CD4-positive, alpha-beta memory T cell (primary cell): ENCODE data around the gene ACE2. TPM values are rescaled to one million over a fixed set of nuclear protein-coding genes. Genes with fewer than 3 reads are reported as not detected.

Source experiments
- CTCF ChIA-PET: fragments of 350-600 bp; sonication (Branson Sonifier 250); formaldehyde crosslinking; loops from one replicate; lab custom pipeline; 2021; ENCODE audit warnings: inconsistent platforms; ENCODE audit not compliant: partially characterized antibody; lab: Charles Lee
- POLR2A ChIA-PET: fragments of 350-600 bp; sonication (Branson Sonifier 250); formaldehyde crosslinking; loops from one replicate; lab custom pipeline; 2021; ENCODE audit not compliant: partially characterized antibody; lab: Charles Lee
- DNase-seq, 5 donors: peaks; one replicate each; pipeline versions ENCODE4 v3.0.0 to v3.0.0-alpha.2; 2020 to 2022; ENCODE audit warnings: mixed read lengths in 1 of 5
- H3K27ac ChIP-seq: one replicate; pipeline ENCODE4 v1.7.0; 2013; ENCODE audit warnings: low read depth, low read length
- H3K27me3 ChIP-seq: 2 replicates; pipeline ENCODE4 v1.7.0; 2013; ENCODE audit warnings: mild to moderate bottlenecking, low read length, moderate library complexity; ENCODE audit not compliant: insufficient read depth
- H3K36me3 ChIP-seq: 2 replicates; pipeline ENCODE4 v1.7.0; 2013; ENCODE audit warnings: mild to moderate bottlenecking, low read length, moderate library complexity; ENCODE audit not compliant: insufficient read depth
- H3K4me1 ChIP-seq: 2 replicates; pipeline ENCODE4 v1.7.0; 2013; ENCODE audit warnings: mild to moderate bottlenecking, low read length, moderate library complexity; ENCODE audit not compliant: insufficient read depth
- H3K4me3 ChIP-seq, 2 donors: one replicate each; pipeline ENCODE4 v1.7.0; 2013; ENCODE audit warnings: low read length in 2 of 2, mild to moderate bottlenecking in 1 of 2
- H3K9me3 ChIP-seq, 2 donors: one replicate each; pipeline ENCODE4 v1.7.0; 2013; ENCODE audit warnings: low read length in 2 of 2, control low read depth in 1 of 2; ENCODE audit not compliant: control insufficient read depth in 1 of 2
- H3K27ac Mint-ChIP-seq, 7 donors: one replicate each; pipeline ENCODE4 v1.8.0; 2020 to 2021; ENCODE audit warnings: mixed read lengths in 7 of 7, mild to moderate bottlenecking in 6 of 7, inconsistent platforms in 3 of 7, moderate library complexity in 3 of 7
- H3K27me3 Mint-ChIP-seq, 2 donors: one replicate each; pipeline ENCODE4 v1.8.0; 2020 to 2021; ENCODE audit warnings: mixed read lengths in 2 of 2
- H3K36me3 Mint-ChIP-seq, 2 donors: one replicate each; pipeline ENCODE4 v1.8.0; 2020 to 2021; ENCODE audit warnings: mixed read lengths in 2 of 2, inconsistent platforms in 1 of 2, mild to moderate bottlenecking in 1 of 2
- H3K4me1 Mint-ChIP-seq, 4 donors: one replicate each; pipeline ENCODE4 v1.8.0; 2020 to 2021; ENCODE audit warnings: mixed read lengths in 4 of 4, mild to moderate bottlenecking in 1 of 4
- H3K4me3 Mint-ChIP-seq, 8 donors: one replicate each; pipeline ENCODE4 v1.8.0; 2020 to 2021; ENCODE audit warnings: mixed read lengths in 8 of 8, mild to moderate bottlenecking in 7 of 8, moderate library complexity in 6 of 8, inconsistent platforms in 3 of 8
- H3K9me3 Mint-ChIP-seq, 8 donors: one replicate each; pipeline ENCODE4 v1.8.0; 2020 to 2021; ENCODE audit warnings: mixed read lengths in 8 of 8, mild to moderate bottlenecking in 5 of 8, inconsistent platforms in 3 of 8, moderate library complexity in 1 of 8
- intact Hi-C: fragments of 100-400 bp; cut with micrococcal nuclease; formaldehyde crosslinking; loops from one replicate; pipeline ENCODE4 v1.15.1; 2023
- polyA plus RNA-seq, 2 donors: library from polyadenylated mRNA; unstranded; fragments of 300-500 nt; fragmentation: Illumina TruSeq; gene quantifications; one replicate each; pipeline ENCODE4 v1.2.3, GENCODE V29; 2021
- total RNA-seq, 2 experiments: library from RNA; stranded (reverse); gene quantifications; one replicate each; pipeline ENCODE4 v1.2.3, GENCODE V29; 2021

ACE2 gene
- total and polyA plus RNA-seq, 4 experiments from 2014 or later, result not detected

DNA sequence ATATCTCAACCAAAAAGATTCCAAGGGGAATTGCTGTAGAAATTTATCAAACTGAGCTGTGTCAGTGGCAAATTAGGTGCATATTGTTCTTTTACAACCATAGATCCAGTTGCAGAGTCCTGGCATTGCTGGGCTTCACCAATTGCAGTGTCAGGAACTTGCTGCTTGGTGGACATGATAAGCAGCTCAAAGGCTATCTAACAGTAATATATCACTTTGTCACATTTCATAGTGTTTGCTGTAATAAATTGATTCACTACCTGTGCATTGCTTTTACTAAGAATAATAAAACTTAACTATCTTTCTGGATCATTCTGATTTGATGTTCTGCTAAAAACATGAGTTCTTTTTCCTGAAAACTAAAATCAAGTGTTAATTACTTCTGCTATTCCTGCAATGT, 30.9 kb upstream of the ACE2 start:
- peaks cover 5 to 15% of the 10 kb centered on the region in 2 donors for H3K27me3 Mint-ChIP-seq
- Histone ChIP-seq H3K4me3 (no peak overlapping the region), H3K4me1 (no peaks in the 10 kb centered on the region), H3K27me3 (no peaks in the 10 kb centered on the region), H3K9me3 (no peaks in the 10 kb centered on the region), H3K27ac (no peak overlapping the region), H3K36me3 (no peaks in the 10 kb centered on the region)
- ChIA-PET POLR2A (no interaction called here), CTCF (no interaction called here)
- no peak overlapping the region for H3K27ac Mint-ChIP-seq
- peaks cover 0 to 4% (median 0%) of the 10 kb centered on the region in 8 donors for H3K9me3 Mint-ChIP-seq
- intact Hi-C loops, result no loop called here
- no peak for DNase-seq
- H3K4me3 Mint-ChIP-seq, result no peak overlapping the region
- H3K4me1 Mint-ChIP-seq, result peaks cover 0 to 3% (median 0%) of the 10 kb centered on the region in 4 donors
- H3K36me3 Mint-ChIP-seq, result no peaks in the 10 kb centered on the region

DNA sequence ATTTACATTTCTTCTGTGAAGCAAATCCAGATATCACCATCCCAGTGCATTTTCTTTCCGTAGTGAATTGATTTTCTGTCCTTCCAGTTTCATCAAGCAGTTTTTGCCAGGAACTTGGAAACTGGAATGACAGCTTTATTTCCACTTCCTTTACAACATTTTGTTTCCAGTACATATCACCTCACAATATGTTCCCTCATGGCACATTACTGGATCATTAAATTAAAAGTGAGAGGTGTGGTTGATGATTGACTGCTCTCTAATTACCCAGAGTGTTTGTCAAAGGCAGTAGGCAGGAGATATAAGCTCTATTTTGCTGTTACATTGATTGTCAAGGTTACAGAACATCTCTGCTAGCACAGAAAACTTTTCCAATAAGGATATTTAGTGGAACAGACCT, 22.3 kb upstream of the ACE2 start:
- H3K36me3 Mint-ChIP-seq, result no peaks in the 10 kb centered on the region
- intact Hi-C loops, result no loop called here
- Histone ChIP-seq H3K4me1 (no peaks in the 10 kb centered on the region), H3K27ac (no peak overlapping the region), H3K27me3 (no peaks in the 10 kb centered on the region), H3K4me3 (no peak overlapping the region), H3K36me3 (no peaks in the 10 kb centered on the region), H3K9me3 (no peaks in the 10 kb centered on the region)
- H3K9me3 Mint-ChIP-seq, result peaks cover 0 to 6% (median 0%) of the 10 kb centered on the region in 8 donors
- POLR2A ChIA-PET, result no interaction called here
- H3K4me1 Mint-ChIP-seq, result no peaks in the 10 kb centered on the region
- DNase-seq, result no peak
- H3K27ac Mint-ChIP-seq, result no peak overlapping the region
- no peak overlapping the region for H3K4me3 Mint-ChIP-seq
- CTCF ChIA-PET, result no interaction called here
- peaks cover 0 to 3% of the 10 kb centered on the region in 2 donors for H3K27me3 Mint-ChIP-seq

DNA sequence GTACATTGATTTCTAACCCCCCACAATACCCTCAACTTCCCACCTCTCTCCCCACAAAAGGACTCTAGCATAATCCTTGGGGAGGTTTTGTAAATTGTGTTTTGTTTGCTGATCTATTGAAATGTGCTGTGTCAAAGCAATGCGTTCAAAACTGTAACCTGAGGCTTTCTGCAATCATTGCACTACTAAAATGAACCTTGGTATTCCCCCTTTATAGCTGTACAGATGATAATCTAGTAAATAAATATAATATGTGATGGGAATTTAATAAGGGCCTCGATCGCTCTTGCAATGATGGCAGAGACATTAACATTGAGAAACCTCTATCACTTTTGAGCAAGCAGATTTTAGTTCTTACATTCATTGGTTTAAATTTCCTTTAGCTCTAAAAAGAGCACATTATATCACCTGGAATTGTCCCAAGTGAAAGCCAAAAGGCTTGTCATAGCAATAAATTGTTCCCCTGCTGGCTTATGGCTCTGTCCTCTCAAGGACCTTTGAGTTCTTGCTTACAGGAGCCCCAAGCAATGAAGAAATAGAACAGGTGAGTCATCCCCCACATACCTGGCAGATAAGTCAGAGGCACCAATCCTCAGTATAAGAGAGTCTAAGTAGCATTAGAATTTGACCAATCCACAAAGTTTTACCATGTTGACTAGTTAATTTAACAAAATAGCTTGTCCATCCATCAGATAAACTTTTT, 18.4 kb upstream of the ACE2 start:
- ChIA-PET CTCF (no interaction called here), POLR2A (no interaction called here)
- Histone ChIP-seq H3K27me3 (no peaks in the 10 kb centered on the region), H3K27ac (no peak overlapping the region), H3K9me3 (no peaks in the 10 kb centered on the region), H3K4me3 (no peak overlapping the region), H3K4me1 (no peaks in the 10 kb centered on the region), H3K36me3 (no peaks in the 10 kb centered on the region)
- H3K36me3 Mint-ChIP-seq, result no peaks in the 10 kb centered on the region
- H3K27me3 Mint-ChIP-seq, result peaks cover 0 to 3% of the 10 kb centered on the region in 2 donors
- no peak overlapping the region for H3K4me3 Mint-ChIP-seq
- intact Hi-C loops, result no loop called here
- H3K27ac Mint-ChIP-seq, result no peak overlapping the region
- peaks cover 0 to 3% (median 0%) of the 10 kb centered on the region in 8 donors for H3K9me3 Mint-ChIP-seq
- no peak for DNase-seq
- H3K4me1 Mint-ChIP-seq, result no peaks in the 10 kb centered on the region

GRCh38 chrX:15617111-15617510, 16.4 kb upstream of the ACE2 start:
- no peak overlapping the region for H3K27ac Mint-ChIP-seq
- no peak overlapping the region for H3K27ac ChIP-seq
- ChIA-PET CTCF (no interaction called here), POLR2A (no interaction called here)
- H3K4me1 ChIP-seq, result no peaks in the 10 kb centered on the region
- DNase-seq, result no peak
- no peak overlapping the region for H3K4me3 Mint-ChIP-seq
- H3K4me1 Mint-ChIP-seq, result no peaks in the 10 kb centered on the region
- H3K9me3 ChIP-seq, result no peaks in the 10 kb centered on the region
- H3K36me3 Mint-ChIP-seq, result no peaks in the 10 kb centered on the region
- intact Hi-C loops, result no loop called here
- H3K9me3 Mint-ChIP-seq, result peaks cover 0 to 2% (median 0%) of the 10 kb centered on the region in 8 donors
- no peaks in the 10 kb centered on the region for H3K36me3 ChIP-seq
- H3K27me3 ChIP-seq, result no peaks in the 10 kb centered on the region
- peaks cover 0 to 3% of the 10 kb centered on the region in 2 donors for H3K27me3 Mint-ChIP-seq
- H3K4me3 ChIP-seq, result no peak overlapping the region

DNA sequence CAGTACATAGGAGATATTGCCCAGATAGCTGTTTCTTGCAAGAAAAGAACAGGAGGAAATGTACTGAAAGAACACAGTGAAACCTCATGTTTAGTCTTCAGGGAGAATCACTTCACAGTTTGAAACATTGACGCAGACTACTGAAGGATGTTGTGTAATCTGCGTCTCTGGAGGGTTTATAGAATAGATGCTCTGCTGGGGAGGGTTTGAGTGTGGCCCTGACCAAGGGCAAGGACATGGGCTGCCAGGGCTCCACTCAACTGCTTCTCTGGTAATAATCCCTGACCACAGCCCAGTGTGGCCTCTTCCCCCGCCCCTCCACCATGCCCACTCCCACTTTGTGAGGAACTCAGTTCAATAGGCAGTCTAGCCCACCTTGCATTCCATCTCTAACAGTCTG, 15.8 kb upstream of the ACE2 start:
- Mint-ChIP-seq H3K4me3 (no peak overlapping the region), H3K27me3 (peaks cover 0 to 3% of the 10 kb centered on the region in 2 donors), H3K4me1 (no peaks in the 10 kb centered on the region), H3K36me3 (no peaks in the 10 kb centered on the region), H3K9me3 (no peaks in the 10 kb centered on the region), H3K27ac (no peak overlapping the region)
- H3K36me3 ChIP-seq, result no peaks in the 10 kb centered on the region
- ChIA-PET POLR2A (no interaction called here), CTCF (no interaction called here)
- H3K4me3 ChIP-seq, result no peak overlapping the region
- no peak for DNase-seq
- no peaks in the 10 kb centered on the region for H3K27me3 ChIP-seq
- intact Hi-C loops, result no loop called here
- H3K4me1 ChIP-seq, result no peaks in the 10 kb centered on the region
- H3K27ac ChIP-seq, result no peak overlapping the region
- no peaks in the 10 kb centered on the region for H3K9me3 ChIP-seq

- H3K4me1 Mint-ChIP-seq, result no peaks in the 10 kb centered on the region
- POLR2A ChIA-PET, result no interaction called here
- H3K4me3 ChIP-seq, result no peak overlapping the region
- H3K27me3 ChIP-seq, result no peaks in the 10 kb centered on the region
- H3K36me3 ChIP-seq, result no peaks in the 10 kb centered on the region
- no peaks in the 10 kb centered on the region for H3K4me1 ChIP-seq
- H3K9me3 ChIP-seq, result no peaks in the 10 kb centered on the region
- H3K27ac ChIP-seq, result no peak overlapping the region
- peaks cover 6 to 8% of the 10 kb centered on the region in 2 donors for H3K27me3 Mint-ChIP-seq
- H3K9me3 Mint-ChIP-seq, result no peaks in the 10 kb centered on the region
- no peak overlapping the region for H3K4me3 Mint-ChIP-seq
- H3K27ac Mint-ChIP-seq, result no peak overlapping the region
- CTCF ChIA-PET, result no interaction called here
- DNase-seq, result no peak
- intact Hi-C loops, result no loop called here
- no peaks in the 10 kb centered on the region for H3K36me3 Mint-ChIP-seq
Measured at GRCh38 chrX:15607067-15607466, 6.3 kb upstream of the ACE2 start.

- intact Hi-C loops, result no loop called here
Measured at GRCh38 chrX:15606136-15606535, 5.4 kb upstream of the ACE2 start.

More at GRCh38 chrX:15606136-15606535, 5.4 kb upstream of the ACE2 start:
- Mint-ChIP-seq H3K36me3 (no peaks in the 10 kb centered on the region), H3K27me3 (peaks cover 6 to 10% of the 10 kb centered on the region in 2 donors), H3K9me3 (no peaks in the 10 kb centered on the region), H3K27ac (no peak overlapping the region), H3K4me3 (no peak overlapping the region), H3K4me1 (no peaks in the 10 kb centered on the region)
- Histone ChIP-seq H3K36me3 (no peaks in the 10 kb centered on the region), H3K27ac (no peak overlapping the region), H3K4me1 (no peaks in the 10 kb centered on the region), H3K9me3 (no peaks in the 10 kb centered on the region), H3K4me3 (no peak overlapping the region), H3K27me3 (no peaks in the 10 kb centered on the region)
- DNase-seq, result no peak
- ChIA-PET POLR2A (no interaction called here), CTCF (no interaction called here)
